ENCODE data around the gene SPEM3.
A peak's percentile ranks its signal among the peaks of the same experiment; 100 is the strongest.
"Not testable (repeated sequence)": the region's sequence is repeated elsewhere in the genome, so short reads cannot be mapped to it uniquely, and the experiment has no call there.

The SPEM3 gene

DNA sequence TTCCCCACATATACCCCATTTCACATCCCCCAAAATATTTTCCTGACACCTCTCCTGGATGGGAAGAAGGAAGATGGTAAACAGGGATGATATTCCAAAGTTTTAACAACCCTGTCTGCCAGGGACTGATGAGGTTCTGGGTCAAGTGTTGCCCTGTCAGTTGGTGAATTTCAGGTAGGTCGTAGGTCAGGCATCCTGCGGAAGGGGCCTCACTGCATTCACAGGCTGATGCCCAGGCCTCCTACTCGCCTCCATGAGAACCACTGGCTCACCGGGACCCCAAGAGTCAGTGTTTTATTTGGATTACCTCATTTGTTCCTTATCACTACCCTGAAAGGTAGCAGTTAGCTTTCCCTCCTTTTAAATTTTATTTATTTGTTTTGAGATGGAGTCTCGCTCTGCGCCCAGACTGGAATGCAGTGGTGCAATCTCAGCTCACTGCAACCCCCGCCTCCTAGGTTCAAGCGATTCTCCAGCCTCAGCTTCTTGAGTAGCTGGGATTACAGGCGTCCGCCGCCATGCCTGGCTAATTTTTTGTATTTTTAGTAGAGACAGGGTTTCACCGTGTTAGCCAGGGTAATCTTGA, 40.2 kb downstream of the SPEM3 start:
- H3K4me3 ChIP-seq (replicated peaks; ENCODE audit: low read depth, low read length), result no peak overlapping the region
- TF ChIP-seq, protein P1, sequence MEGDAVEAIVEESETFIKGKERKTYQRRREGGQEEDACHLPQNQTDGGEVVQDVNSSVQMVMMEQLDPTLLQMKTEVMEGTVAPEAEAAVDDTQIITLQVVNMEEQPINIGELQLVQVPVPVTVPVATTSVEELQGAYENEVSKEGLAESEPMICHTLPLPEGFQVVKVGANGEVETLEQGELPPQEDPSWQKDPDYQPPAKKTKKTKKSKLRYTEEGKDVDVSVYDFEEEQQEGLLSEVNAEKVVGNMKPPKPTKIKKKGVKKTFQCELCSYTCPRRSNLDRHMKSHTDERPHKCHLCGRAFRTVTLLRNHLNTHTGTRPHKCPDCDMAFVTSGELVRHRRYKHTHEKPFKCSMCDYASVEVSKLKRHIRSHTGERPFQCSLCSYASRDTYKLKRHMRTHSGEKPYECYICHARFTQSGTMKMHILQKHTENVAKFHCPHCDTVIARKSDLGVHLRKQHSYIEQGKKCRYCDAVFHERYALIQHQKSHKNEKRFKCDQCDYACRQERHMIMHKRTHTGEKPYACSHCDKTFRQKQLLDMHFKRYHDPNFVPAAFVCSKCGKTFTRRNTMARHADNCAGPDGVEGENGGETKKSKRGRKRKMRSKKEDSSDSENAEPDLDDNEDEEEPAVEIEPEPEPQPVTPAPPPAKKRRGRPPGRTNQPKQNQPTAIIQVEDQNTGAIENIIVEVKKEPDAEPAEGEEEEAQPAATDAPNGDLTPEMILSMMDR (IDR thresholded peaks at IDR 0.05; ENCODE audit: low read length, missing control alignments), result no peak
- no peak for DNase-seq (ENCODE audit: low read depth)

DNA sequence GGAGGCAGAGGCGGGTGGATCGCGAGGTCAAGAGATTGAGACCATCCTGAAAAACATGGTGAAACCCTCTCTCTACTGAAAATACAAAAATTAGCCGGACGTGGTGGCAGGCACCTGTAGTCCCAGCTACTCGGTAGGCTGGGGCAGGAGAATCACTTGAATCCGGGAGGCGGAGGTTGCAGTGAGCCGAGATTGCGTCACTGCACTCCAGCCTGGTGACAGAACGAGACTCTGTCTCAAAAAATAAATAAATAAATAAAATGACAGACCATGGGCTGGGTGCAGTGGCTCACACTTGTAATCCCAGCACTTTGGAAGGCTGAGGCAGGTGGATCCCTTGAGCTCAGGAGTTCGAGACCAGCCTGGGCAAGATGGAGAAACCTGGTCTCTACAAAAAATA, 41.2 kb downstream of the SPEM3 start:
- not testable (repeated sequence) for H3K4me3 ChIP-seq (replicated peaks; ENCODE audit: low read depth, low read length); DNase-seq (ENCODE audit: low read depth)

DNA sequence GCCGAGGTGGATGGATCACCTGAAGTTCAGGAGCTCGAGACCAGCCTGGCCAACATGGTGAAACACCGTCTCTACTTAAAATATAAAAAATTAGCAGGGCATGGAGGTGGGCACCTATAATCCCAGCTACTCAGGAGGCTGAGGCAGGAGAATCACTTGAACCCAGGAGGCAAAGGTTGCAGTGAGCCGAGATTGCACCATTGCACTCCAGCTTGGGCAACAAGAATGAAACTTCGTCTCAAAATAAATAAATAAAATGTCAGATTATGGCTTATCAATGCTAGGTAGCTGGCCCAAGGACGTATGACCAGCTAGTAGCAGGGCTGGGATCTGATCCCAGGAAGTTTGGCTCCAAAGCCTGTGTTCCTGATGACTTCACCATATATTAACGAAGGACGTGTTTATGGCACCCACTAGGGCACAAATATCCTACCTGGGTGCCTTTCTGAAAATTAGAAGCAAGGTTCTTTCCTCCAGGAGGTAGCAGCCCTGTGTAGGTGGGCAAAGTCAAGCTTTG, 41.9 kb downstream of the SPEM3 start:
- H3K4me3 ChIP-seq (replicated peaks; ENCODE audit: low read depth, low read length); DNase-seq (ENCODE audit: low read depth): not testable (repeated sequence)

DNA sequence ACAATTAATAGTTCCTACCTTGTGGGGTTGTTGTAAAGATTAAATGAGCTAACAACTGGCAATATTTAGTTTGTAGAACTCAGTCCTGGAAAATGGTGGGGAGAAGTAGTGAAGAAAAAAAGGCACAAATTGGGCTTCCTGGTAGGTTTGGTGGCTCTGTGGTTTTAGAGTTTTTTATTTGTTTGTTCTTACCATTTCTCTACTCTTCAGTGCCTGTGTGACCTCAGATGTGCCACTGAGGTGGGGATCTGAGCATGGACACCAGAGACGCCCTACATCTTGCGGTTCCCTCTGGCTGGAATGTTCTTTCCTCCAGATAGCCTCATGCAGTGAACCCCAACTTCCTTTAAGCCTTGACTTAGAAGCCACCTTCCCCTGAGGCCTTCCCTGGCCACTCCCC, 43.1 kb downstream of the SPEM3 start:
- TF ChIP-seq, protein P1 (IDR thresholded peaks at IDR 0.05; ENCODE audit: low read length, missing control alignments), result no peak
- DNase-seq (ENCODE audit: low read depth), result no peak
- no peak overlapping the region for H3K4me3 ChIP-seq (replicated peaks; ENCODE audit: low read depth, low read length)

DNA sequence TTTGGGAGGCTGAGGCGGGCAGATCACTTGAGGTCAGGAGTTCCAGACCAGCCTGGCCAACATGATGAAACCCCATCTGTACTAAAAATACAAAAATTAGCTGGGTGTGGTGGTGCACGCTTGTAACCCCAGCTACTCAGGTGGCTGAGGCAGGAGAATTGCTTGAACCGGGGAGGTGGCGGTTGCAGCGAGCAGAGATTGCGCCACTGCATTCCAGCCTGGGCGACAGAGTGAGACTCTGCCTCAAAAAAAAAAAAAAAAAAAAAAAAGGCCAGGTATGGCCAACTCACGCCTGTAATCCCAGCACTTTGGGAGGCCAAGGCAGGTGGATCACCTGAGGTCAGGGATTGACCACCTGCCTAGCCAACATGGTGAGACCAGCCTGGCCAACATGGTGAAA, 46.1 kb downstream of the SPEM3 start:
- not testable (repeated sequence) for H3K4me3 ChIP-seq (replicated peaks; ENCODE audit: low read depth, low read length); DNase-seq (ENCODE audit: low read depth)

DNA sequence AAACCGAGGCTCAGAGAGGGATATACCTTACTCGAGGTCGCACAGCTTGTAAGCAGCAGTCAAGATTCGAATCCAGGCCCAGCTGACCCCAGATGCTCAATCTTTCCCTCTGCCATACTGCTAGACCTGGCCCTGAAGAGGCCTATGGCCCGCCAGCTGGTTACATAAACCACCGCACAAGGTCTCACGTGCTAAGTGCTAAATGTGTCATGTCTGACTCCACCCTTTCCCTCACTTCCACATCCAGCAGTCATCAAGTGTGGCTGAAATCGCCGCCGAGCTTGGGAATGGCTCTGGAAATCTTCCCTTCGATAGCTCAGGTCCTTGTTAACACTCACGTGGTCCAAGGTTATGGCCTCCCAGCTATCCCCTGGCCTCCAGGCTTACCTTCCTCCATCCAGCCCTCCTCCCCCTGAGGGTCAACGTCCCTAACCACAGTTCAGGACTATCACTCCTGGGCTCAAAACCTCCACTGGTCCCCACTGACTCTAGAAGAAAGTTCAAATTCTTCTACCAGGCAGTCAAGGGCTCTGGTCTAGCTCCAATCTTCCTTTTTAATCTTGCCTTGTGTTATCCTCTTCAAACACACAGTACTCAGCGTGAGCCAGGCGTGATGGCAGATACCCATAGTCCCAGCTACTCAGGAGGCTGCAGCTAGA, 47.2 kb downstream of the SPEM3 start:
- DNase-seq (ENCODE audit: low read depth), result no peak
- H3K4me3 ChIP-seq (replicated peaks; ENCODE audit: low read depth, low read length), result no peak overlapping the region
- TF ChIP-seq, protein P1 (IDR thresholded peaks at IDR 0.05; ENCODE audit: low read length, missing control alignments), result no peak

DNA sequence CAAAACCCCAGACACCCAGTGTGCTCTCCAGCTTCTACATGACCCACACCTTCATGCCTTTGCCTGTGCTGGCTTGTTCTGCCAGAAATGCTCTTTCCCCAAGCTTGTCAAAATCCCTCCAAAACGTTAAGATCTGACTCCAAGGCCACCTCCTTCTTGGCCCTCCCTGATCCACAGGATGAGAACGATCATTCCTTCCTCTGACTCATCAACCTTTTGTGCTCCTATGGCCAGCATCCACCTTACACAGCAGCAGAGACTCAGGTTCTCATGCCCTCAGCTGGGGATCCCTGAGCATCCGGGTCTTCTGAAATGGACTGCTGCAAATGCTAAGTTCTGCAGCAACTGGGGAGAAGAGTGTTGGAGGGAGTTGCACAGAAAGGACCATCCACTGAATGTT, 47.8 kb downstream of the SPEM3 start:
- H3K4me3 ChIP-seq (replicated peaks; ENCODE audit: low read depth, low read length), result no peak overlapping the region
- TF ChIP-seq, protein P1 (IDR thresholded peaks at IDR 0.05; ENCODE audit: low read length, missing control alignments), result no peak
- peak; percentile 46 for DNase-seq (ENCODE audit: low read depth)

DNA sequence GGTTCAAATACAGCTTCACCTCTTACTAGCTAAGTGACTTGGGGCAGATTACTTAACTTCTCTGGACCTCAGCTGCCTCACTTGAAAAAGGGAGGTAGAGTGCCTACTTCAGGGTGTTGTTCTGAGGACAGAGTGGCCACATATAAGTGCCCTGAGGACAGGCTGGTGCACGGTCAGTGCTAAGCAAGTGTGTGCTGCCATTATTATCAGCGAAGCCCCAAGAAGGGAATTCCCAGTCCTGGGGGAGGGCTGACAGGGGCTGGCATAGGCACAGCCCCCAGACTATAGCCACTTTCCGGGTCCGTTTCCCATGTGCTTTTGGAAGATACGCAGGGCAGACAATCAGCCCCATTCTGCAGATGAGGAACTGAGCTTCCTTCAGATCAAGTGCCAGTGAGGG, 48.3 kb downstream of the SPEM3 start:
- TF ChIP-seq, protein P1 (IDR thresholded peaks at IDR 0.05; ENCODE audit: low read length, missing control alignments), result no peak
- DNase-seq (ENCODE audit: low read depth), result no peak
- no peak overlapping the region for H3K4me3 ChIP-seq (replicated peaks; ENCODE audit: low read depth, low read length)

Measured in fibroblast of pulmonary artery (primary cell).